ENCODE data around the gene TYROBP. TPM values are rescaled to one million over a fixed set of nuclear protein-coding genes. Genes with fewer than 3 reads are reported as not detected.

TYROBP gene
- total and polyA plus RNA-seq, 2 of the 8 experiments (the other 6 are each of a cell fraction or from before 2014, with no cell fraction given) = 0.18 TPM; not detected in 1

GRCh38 chr19:35931161-35931873 is 23.2 kb upstream of the TYROBP start (continued):
- TF ChIP-seq NRF1 (IDR thresholded peaks at IDR 0.05; ENCODE audit: low read depth, low read length) (peak; percentile 97), KDM4A (IDR thresholded peaks at IDR 0.05; ENCODE audit: low read depth, low read length, severe bottlenecking) (peak; percentile 29), SP1 (IDR thresholded peaks at IDR 0.05; ENCODE audit: low read depth, low read length) (no peak), GABPA (IDR thresholded peaks at IDR 0.05; ENCODE audit: borderline replicate concordance, insufficient read depth, low read length) (no peak), CBX8 (IDR thresholded peaks at IDR 0.05; ENCODE audit: borderline replicate concordance, low read depth, low read length) (no peak), EGR1 (IDR thresholded peaks at IDR 0.05; ENCODE audit: borderline replicate concordance, low read depth, low read length) (no peak)

Data from H1 (cell line).